H1 (cell line): ENCODE measurements around the gene RPS5. TPM values are rescaled to one million over a fixed set of nuclear protein-coding genes. Genes with fewer than 3 reads are reported as not detected.
A peak's percentile ranks its signal among the peaks of the same experiment; 100 is the strongest.

Source experiments
- CTCF ChIA-PET: fragments of 300-600 bp; sonication (Branson Sonifier 250); formaldehyde crosslinking; loops from one replicate; lab custom pipeline; 2021; ENCODE audit not compliant: partially characterized antibody; lab: Charles Lee
- POLR2A ChIA-PET: fragments of 300-600 bp; sonication (Branson Sonifier 250); formaldehyde crosslinking; loops from one replicate; lab custom pipeline; 2021; ENCODE audit warnings: inconsistent platforms; ENCODE audit not compliant: partially characterized antibody; lab: Charles Lee
- DNase-seq, 2 experiments: peaks; one replicate each; pipeline versions ENCODE4 v3.0.0 to v3.0.0-alpha.2; 2010 to 2022; ENCODE audit warnings: low spot score in 2 of 2, low read depth in 1 of 2, mixed read lengths in 1 of 2
- FAIRE-seq: peaks from 2 replicates; lab custom pipeline; 2011; peaks lifted over from hg19 to GRCh38; lab: Jason Lieb, UNC
- H2AFZ ChIP-seq: 2 replicates; pipeline ENCODE4 v1.8.1; 2012; ENCODE audit warnings: low read length, inconsistent platforms
- H2AK5ac ChIP-seq: 2 replicates; pipeline ENCODE4 v1.6.1; 2013; ENCODE audit warnings: low read depth, low read length
- H2BK120ac ChIP-seq: replicated peaks from 2 replicates; pipeline ENCODE3; 2013; ENCODE audit warnings: low read depth, low read length, inconsistent platforms
- H2BK12ac ChIP-seq: 2 replicates; pipeline ENCODE4 v1.6.1; 2013; ENCODE audit warnings: low read depth, low read length
- H2BK15ac ChIP-seq: 2 replicates; pipeline ENCODE4 v1.6.1; 2013; ENCODE audit warnings: low read length
- H2BK20ac ChIP-seq: 2 replicates; pipeline ENCODE4 v1.6.1; 2013; ENCODE audit warnings: low read length
- H2BK5ac ChIP-seq: 2 replicates; pipeline ENCODE4 v1.6.1; 2013; ENCODE audit warnings: low read depth, low read length
- H3K14ac ChIP-seq: 2 replicates; pipeline ENCODE4 v1.6.1; 2013; ENCODE audit warnings: inconsistent platforms; ENCODE audit not compliant: insufficient read length
- H3K18ac ChIP-seq: 2 replicates; pipeline ENCODE4 v1.6.1; 2013; ENCODE audit warnings: low read length; ENCODE audit errors: extremely low read depth
- H3K23ac ChIP-seq: 2 replicates; pipeline ENCODE4 v1.6.1; 2013; ENCODE audit warnings: inconsistent platforms; ENCODE audit not compliant: insufficient read length
- H3K23me2 ChIP-seq: 2 replicates; pipeline ENCODE4 v1.6.1; 2013; ENCODE audit warnings: low read depth, low read length
- H3K27ac ChIP-seq: 2 replicates; pipeline ENCODE4 v1.6.1; 2011; ENCODE audit warnings: low read depth, low read length, inconsistent platforms
- H3K27me3 ChIP-seq, 4 experiments: replicated peaks in 1 of 4; 1 replicate in 1 of 4; 2 replicates in 3 of 4; pipeline versions ENCODE4 v1.6.1 to v1.8.1; 2011 to 2013; ENCODE audit warnings: low read length in 3 of 4, mild to moderate bottlenecking in 3 of 4, inconsistent platforms in 2 of 4, mixed read lengths in 2 of 4, moderate library complexity in 1 of 4; ENCODE audit not compliant: control insufficient read depth in 3 of 4, insufficient read depth in 3 of 4; ENCODE audit errors: extremely low read depth in 1 of 4
- H3K36me3 ChIP-seq, 4 experiments: 2 replicates each; pipeline versions ENCODE4 v1.6.1 to v1.8.1; 2011 to 2013; ENCODE audit warnings: mild to moderate bottlenecking in 4 of 4, low read length in 3 of 4, moderate library complexity in 2 of 4, control low read depth in 1 of 4, inconsistent platforms in 1 of 4; ENCODE audit not compliant: insufficient read depth in 4 of 4, control insufficient read depth in 2 of 4
- H3K4ac ChIP-seq: replicated peaks from 2 replicates; pipeline ENCODE3; 2013; ENCODE audit warnings: low read length, low read depth, mixed read lengths, inconsistent platforms; ENCODE audit not compliant: insufficient read length
- H3K4me1 ChIP-seq, 4 experiments: replicated peaks in 1 of 4; 1 replicate in 1 of 4; 2 replicates in 3 of 4; pipeline versions ENCODE4 v1.6.1 to v1.8.1; 2011 to 2013; ENCODE audit warnings: low read length in 3 of 4, inconsistent platforms in 2 of 4, mixed read lengths in 1 of 4; ENCODE audit not compliant: insufficient read depth in 4 of 4, control insufficient read depth in 3 of 4
- H3K4me2 ChIP-seq, 2 experiments: 2 replicates each; pipeline versions ENCODE4 v1.6.1 to v1.8.1; 2011 to 2013; ENCODE audit warnings: low read depth in 2 of 2, low read length in 2 of 2, control low read depth in 1 of 2, inconsistent platforms in 1 of 2, mild to moderate bottlenecking in 1 of 2; ENCODE audit not compliant: insufficient read depth in 1 of 2
- H3K4me3 ChIP-seq, 4 experiments: fragments of 200-600, 300-600 bp in 1 of 4; sonication (generic), shearing (Covaris generic), sonication (Bioruptor Twin) in 1 of 4; 2 replicates each; pipeline versions ENCODE4 v1.5.1 to v1.8.1; 2011 to 2016; ENCODE audit warnings: low read length in 4 of 4, low read depth in 3 of 4, control low read depth in 2 of 4, inconsistent platforms in 2 of 4, mild to moderate bottlenecking in 2 of 4, mixed read lengths in 1 of 4, moderate library complexity in 1 of 4; ENCODE audit not compliant: insufficient read depth in 2 of 4; ENCODE audit errors: extremely low read depth in 1 of 4
- H3K56ac ChIP-seq: replicated peaks from 2 replicates; pipeline ENCODE3; 2013; ENCODE audit warnings: low read depth, mild to moderate bottlenecking, mixed read lengths, low read length, inconsistent platforms; ENCODE audit not compliant: insufficient read length
- H3K79me1 ChIP-seq: 2 replicates; pipeline ENCODE4 v1.6.1; 2013; ENCODE audit warnings: low read depth, low read length, control low read depth
- H3K79me2 ChIP-seq, 2 experiments: 2 replicates each; pipeline versions ENCODE4 v1.6.1 to v1.8.1; 2012 to 2013; ENCODE audit warnings: low read length in 2 of 2, mild to moderate bottlenecking in 2 of 2, inconsistent platforms in 1 of 2; ENCODE audit not compliant: insufficient read depth in 2 of 2, control insufficient read depth in 1 of 2
- H3K9ac ChIP-seq, 4 experiments: replicated peaks in 1 of 4; 1 replicate in 1 of 4; 2 replicates in 3 of 4; pipeline versions ENCODE4 v1.6.1 to v1.8.1; 2011 to 2013; ENCODE audit warnings: low read depth in 3 of 4, low read length in 3 of 4, control low read depth in 2 of 4, mild to moderate bottlenecking in 2 of 4, moderate library complexity in 2 of 4, inconsistent platforms in 1 of 4; ENCODE audit errors: extremely low read depth in 1 of 4
- H3K9me3 ChIP-seq, 2 experiments: 2 replicates each; pipeline versions ENCODE4 v1.6.1 to v1.8.1; 2012 to 2013; ENCODE audit warnings: mild to moderate bottlenecking in 2 of 2, moderate library complexity in 2 of 2, control low read depth in 1 of 2, inconsistent platforms in 1 of 2, low read depth in 1 of 2, low read length in 1 of 2, mixed read lengths in 1 of 2; ENCODE audit not compliant: insufficient read depth in 2 of 2
- H4K20me1 ChIP-seq, 2 experiments: replicated peaks in 1 of 2; 2 replicates each; pipeline versions ENCODE3 to v1.8.1; 2011 to 2013; ENCODE audit warnings: inconsistent platforms in 2 of 2, low read length in 2 of 2, mild to moderate bottlenecking in 1 of 2; ENCODE audit not compliant: insufficient read depth in 2 of 2, control insufficient read depth in 1 of 2
- H4K5ac ChIP-seq: 2 replicates; pipeline ENCODE4 v1.6.1; 2013; ENCODE audit warnings: low read length, low read depth, mixed read lengths, inconsistent platforms; ENCODE audit not compliant: insufficient read length
- H4K8ac ChIP-seq: 2 replicates; pipeline ENCODE4 v1.8.0; 2013; ENCODE audit warnings: mild to moderate bottlenecking, moderate library complexity, low read length, inconsistent platforms; ENCODE audit not compliant: insufficient read depth; ENCODE audit errors: extremely low read depth
- H4K91ac ChIP-seq: replicated peaks from 2 replicates; pipeline ENCODE3; 2013; ENCODE audit warnings: low read length, mixed read lengths, inconsistent platforms; ENCODE audit not compliant: insufficient read length
- CEBPB ChIP-seq: IDR thresholded peaks from 2 replicates; pipeline ENCODE4 v1.6.1; 2012; ENCODE audit warnings: low read depth, low read length
- FOSL1 ChIP-seq: IDR thresholded peaks from 2 replicates; pipeline ENCODE4 v1.6.1; 2011; ENCODE audit warnings: mild to moderate bottlenecking, low read depth, low read length, moderate library complexity; ENCODE audit not compliant: insufficient read depth
- KDM4A ChIP-seq: IDR thresholded peaks from one replicate; pipeline ENCODE4 v1.7.1; 2012; ENCODE audit warnings: low read depth, mild to moderate bottlenecking, moderate library complexity, low read length, inconsistent platforms; ENCODE audit not compliant: severe bottlenecking
- MAX ChIP-seq: IDR thresholded peaks from 2 replicates; pipeline ENCODE4 v1.6.1; 2012; ENCODE audit warnings: inconsistent platforms
- POU5F1 ChIP-seq: IDR thresholded peaks from 2 replicates; pipeline ENCODE4 v1.6.1; 2011; ENCODE audit warnings: low read depth, mild to moderate bottlenecking, low read length, moderate library complexity
- RAD21 ChIP-seq, 2 experiments: IDR thresholded peaks in 1 of 2; conservative IDR thresholded peaks in 1 of 2; 2 replicates each; pipeline ENCODE4 v1.6.1; 2011; ENCODE audit warnings: low read depth in 2 of 2, low read length in 2 of 2, improper control_type of control experiment in 1 of 2, inconsistent platforms in 1 of 2, mild to moderate bottlenecking in 1 of 2, moderate library complexity in 1 of 2
- RXRA ChIP-seq: IDR thresholded peaks from 2 replicates; pipeline ENCODE4 v1.6.1; 2011; ENCODE audit warnings: low read depth, mild to moderate bottlenecking, low read length, moderate library complexity; ENCODE audit not compliant: insufficient read depth
- SAP30 ChIP-seq: fragments of 300-600 bp; sonication (generic); IDR thresholded peaks from 2 replicates; pipeline ENCODE4 v1.7.1; 2012; ENCODE audit warnings: low read length, moderate library complexity, mild to moderate bottlenecking, inconsistent platforms; ENCODE audit not compliant: insufficient read depth, insufficient replicate concordance
- SIN3A ChIP-seq, 2 experiments: IDR thresholded peaks in 1 of 2; conservative IDR thresholded peaks in 1 of 2; 2 replicates each; pipeline ENCODE4 v1.6.1; 2011 to 2012; ENCODE audit warnings: low read length in 2 of 2, improper control_type of control experiment in 1 of 2, low read depth in 1 of 2, mild to moderate bottlenecking in 1 of 2
- SP1 ChIP-seq: IDR thresholded peaks from 2 replicates; pipeline ENCODE4 v1.6.1; 2011; ENCODE audit warnings: low read depth, low read length
- SP2 ChIP-seq: IDR thresholded peaks from 2 replicates; pipeline ENCODE4 v1.6.1; 2012; ENCODE audit warnings: mild to moderate bottlenecking, low read length, inconsistent platforms
- TAF1 ChIP-seq: IDR thresholded peaks from 2 replicates; pipeline ENCODE4 v1.6.1; 2011; ENCODE audit warnings: mild to moderate bottlenecking, low read depth, low read length
- WGBS, 2 experiments: shearing (Covaris generic) in 1 of 2; methylation state at CpG; one replicate each; pipeline versions ENCODE4 v1.1.6 to v1.1.7; 2013 to 2015; ENCODE audit warnings: low lambda C conversion rate in 2 of 2, mixed read lengths in 2 of 2, inconsistent platforms in 1 of 2, low coverage in 1 of 2, missing lambda C conversion rate in 1 of 2; ENCODE audit not compliant: insufficient replicate concordance in 2 of 2, insufficient coverage in 1 of 2, insufficient read length in 1 of 2; ENCODE audit errors: extremely low coverage in 1 of 2, missing lambda C conversion rate in 1 of 2; 5-methylcytosine and 5-hydroxymethylcytosine counted together
- polyA plus RNA-seq, 7 experiments: library from polyadenylated mRNA; depleted of rRNA in 3 of 7; stranded (reverse) in 5 of 7; unstranded in 2 of 7; fragments of >200 nt in 5 of 7; fragments of 200-250 nt in 2 of 7; gene quantifications; 1 replicate in 5 of 7; 2 replicates in 1 of 7; 4 replicates in 1 of 7; pipeline versions ENCODE4 v1.2.1 to v1.2.3, GENCODE V29; 2011 to 2013; ENCODE audit warnings: missing spikeins in 2 of 7, mixed read lengths in 2 of 7
- total RNA-seq: library from RNA; stranded (reverse); fragmentation: NEBNext Ultra II Directional; extraction: Animal tissue kit (Norgen Biotek cat#: 25700); gene quantifications from 2 replicates; pipeline ENCODE4 v1.2.1, GENCODE V29; 2021

RPS5 gene
- total and polyA plus RNA-seq, 2 of the 8 experiments (the other 6 are each of a cell fraction or from before 2014, with no cell fraction given): 1,557 to 5,731 TPM

DNA sequence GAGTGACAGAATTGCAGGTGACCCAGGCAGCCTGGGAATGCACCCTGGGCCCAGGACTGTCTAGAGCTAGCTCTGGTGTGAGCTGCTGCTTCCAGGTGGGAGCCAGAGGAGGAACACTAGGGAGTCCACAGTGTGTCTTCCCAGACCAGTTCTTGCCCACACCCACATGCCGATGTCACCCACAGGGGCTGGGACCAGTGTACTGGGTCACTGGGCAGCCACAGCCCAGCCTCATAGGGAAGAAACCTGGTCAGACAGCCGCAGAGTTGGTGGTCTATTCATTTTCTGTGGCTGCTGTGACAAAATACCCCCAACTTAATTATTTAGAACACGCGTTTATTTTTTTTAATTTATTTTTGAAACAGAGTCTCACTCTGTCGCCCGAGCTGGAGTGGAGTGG is 11.5 kb downstream of the RPS5 start:
- Histone ChIP-seq H2BK15ac (no peak overlapping the region), H3K4me1 (peaks cover 0 to 27% (median 17%) of the 10 kb centered on the region in 4 experiments; a peak in 5 of 7 replicates), H3K36me3 (peaks cover 4 to 14% (median 13%) of the 10 kb centered on the region in 4 experiments; a peak in 7 of 8 replicates), H2AK5ac (no peak overlapping the region; the same call in 1 of the 2 replicates), H4K20me1 (peaks cover 10% of the 10 kb centered on the region in 2 experiments), H3K79me2 (no peaks in the 10 kb centered on the region), H2BK120ac (no peak overlapping the region), H3K4ac (no peak overlapping the region), H2BK12ac (no peak overlapping the region), H4K91ac (peak overlapping the region; percentile 29), H3K18ac (no peak overlapping the region), H3K23me2 (peaks cover 12% of the 10 kb centered on the region), H3K4me3 (no peak overlapping the region), H3K27ac (no peak overlapping the region), H3K14ac (no peak overlapping the region), H4K8ac (no peak overlapping the region), H2AFZ (no peak overlapping the region), H3K9ac (no peak overlapping the region), H3K79me1 (no peaks in the 10 kb centered on the region; the same call in 1 of the 2 replicates), H3K27me3 (peaks cover 3 to 17% (median 11%) of the 10 kb centered on the region in 4 experiments; a peak in 6 of 7 replicates), H3K23ac (no peak overlapping the region), H3K56ac (no peak overlapping the region), H2BK5ac (no peak overlapping the region), H3K9me3 (no peaks in the 10 kb centered on the region), H3K4me2 (no peak overlapping the region), H2BK20ac (no peak overlapping the region), H4K5ac (no peak overlapping the region)
- WGBS, 2 experiments: 84% methylated on average over 6 of the region's 6 CpGs; no CpG with 5 or more reads in 1 of the 2 experiments
- CTCF ChIA-PET: interaction anchor here (0.7 to 2.8 kb wide), 4 partner anchors 36 to 121 kb away, joined by 3 to 7 read pairs (median 4); partner anchors contain the start of genes ZBTB45 and ZNF497
- no peak for DNase-seq
- POLR2A ChIA-PET: interaction anchor here (1.3 to 7.2 kb wide), 3 partner anchors 10 to 17 kb away, joined by 3 to 78 read pairs (median 6); partner anchors contain the start of genes RPS5 and ZNF584
- no peak for FAIRE-seq
- TF ChIP-seq SIN3A (conservative IDR thresholded peaks at IDR 0.05 in 1 of 2, IDR thresholded peaks at IDR 0.05 in 1 of 2; ENCODE audit: low read depth in 1 of 2, low read length in 2 of 2) (no peak), CEBPB (no peak), RXRA (no peak), KDM4A (no peak), POU5F1 (no peak), MAX (no peak), RAD21 (IDR thresholded peaks at IDR 0.05 in 1 of 2, conservative IDR thresholded peaks at IDR 0.05 in 1 of 2; ENCODE audit: low read depth in 2 of 2, low read length in 2 of 2) (no peak), TAF1 (no peak), SP1 (no peak), SP2 (no peak), SAP30 (no peak), FOSL1 (no peak)
